ENCODE results near the gene UBASH3B.

DNA sequence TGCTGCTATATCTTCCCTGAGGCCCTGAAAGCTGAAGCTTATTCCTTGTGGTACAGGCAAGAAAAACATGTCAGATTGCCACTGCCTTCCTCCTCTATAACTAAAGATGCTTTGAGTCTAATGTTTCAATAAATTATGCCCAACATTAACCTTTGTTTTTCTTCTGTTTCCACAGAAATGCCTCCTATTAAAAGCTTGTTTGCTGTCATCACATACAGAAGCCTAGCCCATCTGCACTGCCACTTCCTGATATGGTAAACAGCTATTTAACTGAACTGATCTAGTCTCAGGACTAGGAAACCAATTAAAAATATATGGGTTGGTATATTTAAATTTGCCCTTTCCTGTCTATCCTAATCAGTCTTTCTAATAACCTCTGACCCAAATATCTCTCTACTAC lies 165.6 kb downstream of the UBASH3B start:
- TF ChIP-seq, protein P1, sequence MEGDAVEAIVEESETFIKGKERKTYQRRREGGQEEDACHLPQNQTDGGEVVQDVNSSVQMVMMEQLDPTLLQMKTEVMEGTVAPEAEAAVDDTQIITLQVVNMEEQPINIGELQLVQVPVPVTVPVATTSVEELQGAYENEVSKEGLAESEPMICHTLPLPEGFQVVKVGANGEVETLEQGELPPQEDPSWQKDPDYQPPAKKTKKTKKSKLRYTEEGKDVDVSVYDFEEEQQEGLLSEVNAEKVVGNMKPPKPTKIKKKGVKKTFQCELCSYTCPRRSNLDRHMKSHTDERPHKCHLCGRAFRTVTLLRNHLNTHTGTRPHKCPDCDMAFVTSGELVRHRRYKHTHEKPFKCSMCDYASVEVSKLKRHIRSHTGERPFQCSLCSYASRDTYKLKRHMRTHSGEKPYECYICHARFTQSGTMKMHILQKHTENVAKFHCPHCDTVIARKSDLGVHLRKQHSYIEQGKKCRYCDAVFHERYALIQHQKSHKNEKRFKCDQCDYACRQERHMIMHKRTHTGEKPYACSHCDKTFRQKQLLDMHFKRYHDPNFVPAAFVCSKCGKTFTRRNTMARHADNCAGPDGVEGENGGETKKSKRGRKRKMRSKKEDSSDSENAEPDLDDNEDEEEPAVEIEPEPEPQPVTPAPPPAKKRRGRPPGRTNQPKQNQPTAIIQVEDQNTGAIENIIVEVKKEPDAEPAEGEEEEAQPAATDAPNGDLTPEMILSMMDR (IDR thresholded peaks at IDR 0.05; ENCODE audit: low read depth, low read length), result no peak
- no peak for TF ChIP-seq EZH2phosphoT487 (IDR thresholded peaks at IDR 0.05; ENCODE audit: low read depth)
